GM18858 (cell line): ENCODE measurements around the gene EDDM13.
"Not testable (repeated sequence)": the region's sequence is repeated elsewhere in the genome, so short reads cannot be mapped to it uniquely, and the experiment has no call there.

Experiments
- ATAC-seq: cut with Tn5 transposase; IDR thresholded peaks from one replicate; pipeline ENCODE4 v1.9.1; 2021; ENCODE audit not compliant: unreplicated experiment

The EDDM13 gene

GRCh38 chr19:56319991-56320390, 47.4 kb downstream of the EDDM13 start:
- no peak for ATAC-seq

DNA sequence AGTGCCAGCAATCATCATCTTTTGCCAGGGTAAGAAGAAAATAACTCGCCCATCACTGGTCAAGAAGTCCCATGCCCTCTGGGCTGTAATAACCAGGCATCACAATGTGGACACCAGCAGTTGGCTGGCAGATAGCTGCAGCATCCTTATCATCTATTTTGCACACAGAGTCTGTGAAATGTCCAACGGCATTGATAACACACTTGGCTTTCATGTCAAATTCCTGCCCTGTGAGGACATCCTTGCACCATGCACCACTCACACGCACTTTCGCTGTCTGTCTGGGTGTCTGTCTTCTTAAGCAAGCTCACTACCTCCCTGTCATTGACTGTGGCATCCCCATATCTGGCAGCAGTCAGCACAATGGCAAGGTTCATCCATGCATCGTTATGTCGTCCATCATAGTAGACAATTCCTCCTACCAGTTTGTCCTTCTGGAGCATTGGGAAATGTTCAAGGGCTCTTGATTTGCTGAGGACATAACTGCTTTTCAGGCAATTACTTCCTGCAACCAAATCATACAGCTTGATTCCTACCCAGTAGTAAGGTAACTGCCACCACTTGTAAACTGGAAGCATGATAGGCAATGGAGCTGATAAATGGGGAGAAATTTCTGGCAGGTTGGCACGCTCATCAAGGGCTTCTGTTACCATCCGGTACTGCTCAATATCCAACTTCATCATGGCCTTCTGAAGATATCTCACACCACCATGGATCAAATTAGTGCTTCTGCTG, 48.9 kb downstream of the EDDM13 start:
- ATAC-seq, result no peak

DNA sequence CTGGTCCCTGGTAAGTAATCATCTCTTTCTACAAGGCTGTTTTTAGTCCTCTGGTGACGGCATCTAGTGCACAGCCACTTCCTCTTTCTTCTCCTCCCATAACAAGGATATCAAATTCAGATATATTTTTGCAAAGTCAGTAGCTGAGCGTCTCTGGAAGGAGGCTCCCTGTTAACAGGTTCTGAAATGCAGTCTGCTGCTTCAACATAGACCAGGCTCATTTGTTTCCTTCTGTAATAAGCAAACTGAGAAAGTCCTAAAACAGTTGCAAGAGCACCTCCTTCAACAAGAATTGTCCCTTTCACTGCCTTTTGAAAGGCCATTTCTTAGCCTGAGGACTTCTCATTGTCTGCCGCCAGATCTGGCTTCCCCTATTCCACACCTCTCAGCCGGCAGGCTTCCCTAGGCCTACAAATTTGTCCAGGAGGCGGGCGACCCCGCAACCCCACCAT, 49.5 kb downstream of the EDDM13 start:
- no peak for ATAC-seq

DNA sequence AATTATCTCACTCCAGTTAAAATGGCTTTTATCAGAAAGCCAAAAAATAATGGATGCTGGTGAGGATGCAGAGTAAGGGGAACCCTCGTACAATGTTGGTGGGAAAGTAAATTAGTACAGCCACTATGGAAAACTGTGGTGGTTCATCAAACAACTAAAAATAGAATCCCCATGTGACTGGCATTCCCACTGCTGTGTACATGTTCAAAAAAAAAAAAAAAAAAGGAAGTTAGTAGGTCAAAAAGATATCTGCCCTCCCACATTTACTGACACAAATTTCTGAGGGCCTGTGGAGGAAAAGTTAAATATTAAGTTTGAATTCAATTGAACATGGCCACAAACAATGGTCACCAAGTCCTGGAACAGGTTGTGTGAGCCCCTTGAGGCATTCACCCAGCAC, 51.9 kb downstream of the EDDM13 start:
- no peak for ATAC-seq

- ATAC-seq, result no peak
Observed at GRCh38 chr19:56332695-56333094, 60.1 kb downstream of the EDDM13 start.

- no peak for ATAC-seq
Observed at GRCh38 chr19:56333506-56333905, 61.0 kb downstream of the EDDM13 start.

DNA sequence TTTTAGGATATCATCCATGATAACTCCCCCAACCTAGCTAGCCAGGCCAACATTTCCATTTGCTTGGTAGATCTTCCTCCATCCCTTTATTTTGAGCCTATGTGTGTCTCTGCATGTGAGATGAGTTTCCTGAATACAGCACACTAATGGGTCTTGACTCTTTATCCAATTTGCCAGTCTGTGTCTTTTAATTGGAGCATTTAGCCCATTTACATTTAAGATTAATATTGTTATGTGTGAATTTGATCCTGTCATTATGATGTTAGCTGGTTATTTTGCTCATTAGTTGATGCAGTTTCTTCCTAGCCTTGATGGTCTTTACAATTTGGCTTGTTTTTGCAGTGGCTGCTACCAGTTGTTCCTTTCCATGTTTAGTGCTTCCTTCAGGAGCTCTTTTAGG, 62.8 kb downstream of the EDDM13 start:
- ATAC-seq, result not testable (repeated sequence)

DNA sequence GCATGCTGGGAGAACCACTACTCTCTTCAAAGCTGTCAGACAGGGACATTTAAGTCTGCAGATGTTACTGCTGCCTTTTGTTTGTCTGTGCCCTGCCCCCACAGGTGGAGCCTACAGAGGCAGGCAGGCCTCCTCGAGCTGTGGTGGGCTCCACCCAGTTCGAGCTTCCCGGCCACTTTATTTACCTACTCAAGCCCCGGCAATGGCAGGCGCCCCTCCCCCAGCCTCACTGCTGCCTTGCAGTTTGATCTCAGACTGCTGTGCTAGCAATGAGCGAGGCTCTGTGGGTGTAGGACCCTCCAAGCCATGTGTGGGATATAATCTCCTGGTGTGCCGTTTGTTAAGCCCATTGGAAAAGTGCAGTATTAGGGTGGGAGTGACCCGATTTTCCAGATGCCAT, 64.5 kb downstream of the EDDM13 start:
- not testable (repeated sequence) for ATAC-seq

DNA sequence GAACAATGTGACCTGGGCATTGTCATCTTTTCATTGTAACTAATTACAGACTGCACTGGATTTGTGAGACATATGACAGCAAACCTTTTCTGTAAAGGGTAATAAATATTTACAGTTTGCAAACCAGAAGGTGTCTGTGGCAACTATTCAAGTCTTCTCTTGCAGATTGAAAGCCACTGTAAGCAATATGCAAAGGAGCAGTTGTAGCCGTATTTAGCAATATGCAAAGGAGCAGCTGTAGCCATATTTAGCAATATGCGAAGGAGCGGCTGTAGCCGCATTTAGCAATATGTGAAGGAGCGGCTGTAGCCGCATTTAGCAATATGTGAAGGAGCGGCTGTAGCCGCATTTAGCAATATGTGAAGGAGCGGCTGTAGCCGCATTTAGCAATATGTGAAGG, 66.5 kb downstream of the EDDM13 start:
- ATAC-seq, result not testable (repeated sequence)

GRCh38 chr19:56341948-56342347, 69.4 kb downstream of the EDDM13 start:
- ATAC-seq, result no peak

GRCh38 chr19:56347163-56347778, 74.7 kb downstream of the EDDM13 start:
- ATAC-seq, result no peak

- ATAC-seq, result no peak
Observed at GRCh38 chr19:56348289-56348877, 75.8 kb downstream of the EDDM13 start.

DNA sequence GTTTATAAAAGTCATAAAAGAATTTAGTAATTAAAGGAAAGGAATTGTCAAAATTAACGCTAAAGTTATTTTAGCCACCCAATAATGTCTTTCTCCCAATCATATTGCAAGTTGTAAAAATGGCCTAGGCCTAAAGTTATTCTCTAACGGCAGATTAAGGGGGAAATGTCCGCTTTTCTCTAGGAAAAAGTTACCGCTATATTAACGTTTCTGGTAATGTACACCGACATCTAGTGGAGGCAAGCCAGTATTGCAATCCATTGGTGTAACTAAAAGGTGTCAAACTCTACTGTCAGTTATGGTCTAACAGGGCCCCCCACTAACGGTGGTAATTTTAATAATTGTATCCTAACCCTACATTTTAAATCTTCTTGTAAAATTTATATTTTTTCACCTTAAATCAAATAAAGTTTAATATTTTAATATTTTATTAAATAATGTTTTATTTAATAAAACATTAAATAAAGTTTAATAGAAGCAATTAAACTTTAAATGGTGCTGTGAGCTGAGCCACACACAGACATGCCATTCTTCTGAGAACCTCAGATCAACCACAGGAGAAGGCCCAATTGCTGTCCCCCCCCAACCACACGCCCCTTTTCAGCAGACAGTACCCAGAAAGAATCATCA, 78.0 kb downstream of the EDDM13 start:
- no peak for ATAC-seq

GRCh38 chr19:56351208-56351607, 78.7 kb downstream of the EDDM13 start:
- ATAC-seq, result no peak

DNA sequence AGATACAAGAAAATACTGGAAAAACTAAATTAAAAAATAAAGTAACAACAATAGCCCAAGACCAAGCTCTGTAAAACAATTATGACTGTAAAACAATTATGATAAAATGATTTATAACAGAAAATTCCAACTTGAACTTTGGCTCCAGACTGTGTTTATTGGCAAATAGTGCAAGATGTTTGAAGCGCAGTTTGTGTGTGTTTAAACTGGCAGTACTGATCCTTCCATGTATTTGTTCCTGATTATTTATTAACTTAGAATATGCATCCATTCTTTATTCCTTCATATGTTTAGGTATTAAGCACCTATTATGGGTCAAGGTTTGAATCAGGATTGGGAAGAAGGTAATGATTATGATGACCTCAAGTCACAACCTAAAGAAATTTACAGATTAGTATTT, 83.0 kb downstream of the EDDM13 start:
- ATAC-seq, result no peak

- ATAC-seq, result no peak
Observed at GRCh38 chr19:56356944-56357343, 84.4 kb downstream of the EDDM13 start.
